ENCODE data around the gene TUBA4B.

GRCh38 chr2:219291394-219291793, 38.4 kb downstream of the TUBA4B start:
- no peak for TF ChIP-seq POLR2A (IDR thresholded peaks at IDR 0.05)
- TF ChIP-seq CTCF (IDR thresholded peaks at IDR 0.05): no peak

Data from body of pancreas (tissue), 4 donors.